Ishikawa (cell line): ENCODE measurements around the gene NPHP4.

Experiments
- CEBPB ChIP-seq: IDR thresholded peaks from 2 replicates; pipeline ENCODE4 v1.6.1; 2012
- CREB1 ChIP-seq: IDR thresholded peaks from 2 replicates; pipeline ENCODE4 v1.6.1; 2012; ENCODE audit warnings: low read depth
- EGR1 ChIP-seq: IDR thresholded peaks from 2 replicates; pipeline ENCODE4 v1.6.1; 2012
- EP300 ChIP-seq: IDR thresholded peaks from 2 replicates; pipeline ENCODE4 v1.6.1; 2012; ENCODE audit warnings: borderline replicate concordance
- FOXM1 ChIP-seq: IDR thresholded peaks from 2 replicates; pipeline ENCODE4 v1.6.1; 2012; ENCODE audit warnings: low read depth, borderline replicate concordance
- NFIC ChIP-seq: IDR thresholded peaks from 2 replicates; pipeline ENCODE4 v1.6.1; 2012
- RAD21 ChIP-seq: IDR thresholded peaks from 2 replicates; pipeline ENCODE4 v1.6.1; 2012; ENCODE audit warnings: low read depth
- TAF1 ChIP-seq: IDR thresholded peaks from 2 replicates; pipeline ENCODE4 v1.6.1; 2012; ENCODE audit warnings: low read depth, mild to moderate bottlenecking
- TCF12 ChIP-seq: IDR thresholded peaks from 2 replicates; pipeline ENCODE4 v1.6.1; 2012; ENCODE audit warnings: low read depth
- TEAD4 ChIP-seq: IDR thresholded peaks from 2 replicates; pipeline ENCODE4 v1.6.1; 2012
- YY1 ChIP-seq: IDR thresholded peaks from 2 replicates; pipeline ENCODE4 v1.6.1; 2012; ENCODE audit warnings: low read depth
- ZBTB7A ChIP-seq: IDR thresholded peaks from 2 replicates; pipeline ENCODE4 v1.6.1; 2012; ENCODE audit warnings: low read depth
- TF ChIP-seq, protein P1 (sequence below): IDR thresholded peaks from 2 replicates; pipeline ENCODE4 v1.6.1; 2012
- TF ChIP-seq, protein P2 (sequence below): IDR thresholded peaks from 2 replicates; pipeline ENCODE4 v1.6.1; 2012
- TF ChIP-seq, protein P3 (sequence below): IDR thresholded peaks from 2 replicates; pipeline ENCODE4 v1.6.1; 2012; ENCODE audit warnings: low read depth, mild to moderate bottlenecking

NPHP4 gene

DNA sequence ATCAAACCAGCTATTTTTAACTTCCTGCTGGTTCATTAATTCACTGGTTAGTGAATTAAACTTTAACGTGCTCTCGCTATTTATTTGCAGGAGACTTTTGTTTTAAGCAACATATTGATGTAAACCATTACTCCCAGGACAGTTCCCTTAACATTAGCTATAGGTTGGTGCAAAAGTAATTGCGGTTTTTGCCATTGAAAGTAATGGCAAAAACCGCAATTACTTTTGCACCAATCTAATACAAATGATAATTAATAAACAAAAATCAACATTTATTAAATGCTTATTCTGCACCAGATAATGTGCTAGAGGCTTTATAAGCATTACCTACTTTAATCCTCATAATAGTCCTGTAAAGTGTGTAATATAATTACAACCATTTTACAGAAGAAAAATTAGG lies 176.5 kb downstream of the NPHP4 start:
- TF ChIP-seq TAF1 (no peak), RAD21 (no peak), EP300 (no peak), YY1 (no peak), CREB1 (no peak)

DNA sequence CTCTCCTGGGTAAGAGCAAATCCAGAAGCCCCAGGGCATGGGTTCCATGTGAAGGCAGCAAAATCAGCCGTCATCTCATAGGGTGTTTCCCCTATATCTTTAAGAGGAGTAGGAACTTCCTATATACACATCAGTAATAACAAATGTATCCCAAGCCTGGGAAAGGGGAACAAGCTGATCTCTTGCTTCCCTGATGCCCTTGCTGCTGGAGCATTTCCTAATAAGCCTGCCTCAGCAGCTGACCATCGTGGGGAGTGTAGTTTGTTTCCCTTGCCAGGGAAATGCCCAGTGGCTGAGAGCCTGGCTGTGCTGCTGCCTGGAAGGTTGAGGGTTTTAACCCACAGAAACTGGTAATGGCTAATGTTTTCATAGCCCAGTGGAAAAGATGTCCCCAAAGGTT lies 177.0 kb downstream of the NPHP4 start:
- TF ChIP-seq FOXM1 (no peak), TEAD4 (no peak), ZBTB7A (no peak), EP300 (no peak), YY1 (no peak), EGR1 (no peak), TAF1 (no peak), RAD21 (no peak), NFIC (no peak), CREB1 (no peak), TCF12 (no peak), CEBPB (no peak)
- TF ChIP-seq, protein P1, sequence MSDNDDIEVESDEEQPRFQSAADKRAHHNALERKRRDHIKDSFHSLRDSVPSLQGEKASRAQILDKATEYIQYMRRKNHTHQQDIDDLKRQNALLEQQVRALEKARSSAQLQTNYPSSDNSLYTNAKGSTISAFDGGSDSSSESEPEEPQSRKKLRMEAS = no peak
- TF ChIP-seq, protein P2, sequence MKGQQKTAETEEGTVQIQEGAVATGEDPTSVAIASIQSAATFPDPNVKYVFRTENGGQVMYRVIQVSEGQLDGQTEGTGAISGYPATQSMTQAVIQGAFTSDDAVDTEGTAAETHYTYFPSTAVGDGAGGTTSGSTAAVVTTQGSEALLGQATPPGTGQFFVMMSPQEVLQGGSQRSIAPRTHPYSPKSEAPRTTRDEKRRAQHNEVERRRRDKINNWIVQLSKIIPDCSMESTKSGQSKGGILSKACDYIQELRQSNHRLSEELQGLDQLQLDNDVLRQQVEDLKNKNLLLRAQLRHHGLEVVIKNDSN = no peak
- TF ChIP-seq, protein P3, sequence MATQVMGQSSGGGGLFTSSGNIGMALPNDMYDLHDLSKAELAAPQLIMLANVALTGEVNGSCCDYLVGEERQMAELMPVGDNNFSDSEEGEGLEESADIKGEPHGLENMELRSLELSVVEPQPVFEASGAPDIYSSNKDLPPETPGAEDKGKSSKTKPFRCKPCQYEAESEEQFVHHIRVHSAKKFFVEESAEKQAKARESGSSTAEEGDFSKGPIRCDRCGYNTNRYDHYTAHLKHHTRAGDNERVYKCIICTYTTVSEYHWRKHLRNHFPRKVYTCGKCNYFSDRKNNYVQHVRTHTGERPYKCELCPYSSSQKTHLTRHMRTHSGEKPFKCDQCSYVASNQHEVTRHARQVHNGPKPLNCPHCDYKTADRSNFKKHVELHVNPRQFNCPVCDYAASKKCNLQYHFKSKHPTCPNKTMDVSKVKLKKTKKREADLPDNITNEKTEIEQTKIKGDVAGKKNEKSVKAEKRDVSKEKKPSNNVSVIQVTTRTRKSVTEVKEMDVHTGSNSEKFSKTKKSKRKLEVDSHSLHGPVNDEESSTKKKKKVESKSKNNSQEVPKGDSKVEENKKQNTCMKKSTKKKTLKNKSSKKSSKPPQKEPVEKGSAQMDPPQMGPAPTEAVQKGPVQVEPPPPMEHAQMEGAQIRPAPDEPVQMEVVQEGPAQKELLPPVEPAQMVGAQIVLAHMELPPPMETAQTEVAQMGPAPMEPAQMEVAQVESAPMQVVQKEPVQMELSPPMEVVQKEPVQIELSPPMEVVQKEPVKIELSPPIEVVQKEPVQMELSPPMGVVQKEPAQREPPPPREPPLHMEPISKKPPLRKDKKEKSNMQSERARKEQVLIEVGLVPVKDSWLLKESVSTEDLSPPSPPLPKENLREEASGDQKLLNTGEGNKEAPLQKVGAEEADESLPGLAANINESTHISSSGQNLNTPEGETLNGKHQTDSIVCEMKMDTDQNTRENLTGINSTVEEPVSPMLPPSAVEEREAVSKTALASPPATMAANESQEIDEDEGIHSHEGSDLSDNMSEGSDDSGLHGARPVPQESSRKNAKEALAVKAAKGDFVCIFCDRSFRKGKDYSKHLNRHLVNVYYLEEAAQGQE = no peak

DNA sequence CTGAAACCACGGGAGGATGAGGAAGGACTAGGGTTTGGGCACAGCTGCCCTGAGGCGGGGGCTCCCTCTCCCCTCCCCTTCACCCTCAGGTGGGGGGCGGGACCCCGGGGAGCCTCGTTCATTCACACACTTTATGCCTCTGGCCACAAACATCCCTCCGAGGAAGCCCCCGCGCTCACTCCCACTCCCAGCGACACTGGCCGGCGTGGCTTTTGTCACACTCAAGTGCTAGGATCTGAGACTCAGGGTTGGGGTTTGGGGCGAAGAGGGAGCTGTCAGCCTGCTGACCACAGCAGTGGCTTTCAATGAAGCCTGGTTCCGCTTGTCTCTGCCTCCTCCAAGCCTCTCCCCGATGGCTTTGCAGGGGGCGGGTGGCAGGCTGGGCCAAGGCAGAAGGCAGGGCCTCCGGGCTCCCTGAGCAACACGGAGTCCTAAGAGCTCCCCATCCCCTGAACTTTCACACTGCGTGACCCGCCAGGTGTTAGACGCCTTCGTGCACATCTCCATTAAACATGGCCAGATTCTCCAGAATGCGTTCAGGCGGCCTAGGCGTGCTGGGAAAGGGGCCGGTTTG lies 178.1 kb downstream of the NPHP4 start:
- no peak for TF ChIP-seq NFIC
- no peak for TF ChIP-seq YY1
- no peak for TF ChIP-seq ZBTB7A
- TF ChIP-seq, protein P1 = no peak
- no peak for TF ChIP-seq RAD21
- no peak for TF ChIP-seq EGR1
- TF ChIP-seq, protein P3 = no peak
- TF ChIP-seq TCF12 = no peak
- no peak for TF ChIP-seq TAF1
- no peak for TF ChIP-seq CREB1
- no peak for TF ChIP-seq FOXM1
- no peak for TF ChIP-seq CEBPB
- TF ChIP-seq, protein P2 = no peak
- no peak for TF ChIP-seq EP300
- TF ChIP-seq TEAD4 = no peak

DNA sequence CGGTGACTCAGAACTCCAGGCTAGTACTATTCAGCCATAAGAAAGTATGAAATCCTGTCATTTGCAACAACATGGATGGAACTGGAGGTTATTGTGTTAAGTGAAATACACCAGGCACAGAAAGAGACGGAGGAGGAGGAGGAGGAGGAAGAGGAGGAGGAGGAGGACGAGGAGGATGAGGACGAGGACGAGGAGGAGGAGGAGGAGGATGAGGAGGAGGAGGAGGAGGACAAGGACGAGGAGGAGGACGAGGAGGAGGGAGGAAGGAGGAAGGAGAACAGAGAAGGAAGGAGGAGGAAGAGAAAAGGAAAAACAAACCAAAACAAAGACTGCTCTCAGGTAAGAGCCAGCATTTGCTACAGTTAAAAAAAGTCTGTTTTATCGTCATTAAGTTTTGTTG lies 178.7 kb downstream of the NPHP4 start:
- TF ChIP-seq, protein P2 = no peak
- TF ChIP-seq, protein P1 = no peak
- TF ChIP-seq EP300 (no peak), YY1 (no peak), CREB1 (no peak), TCF12 (no peak), EGR1 (no peak), TEAD4 (no peak), CEBPB (no peak), NFIC (no peak), TAF1 (no peak), FOXM1 (no peak), RAD21 (no peak), ZBTB7A (no peak)
- TF ChIP-seq, protein P3 = no peak
